ENCODE results near the gene MBD5.
A peak's percentile ranks its signal among the peaks of the same experiment; 100 is the strongest.

MBD5 gene

DNA sequence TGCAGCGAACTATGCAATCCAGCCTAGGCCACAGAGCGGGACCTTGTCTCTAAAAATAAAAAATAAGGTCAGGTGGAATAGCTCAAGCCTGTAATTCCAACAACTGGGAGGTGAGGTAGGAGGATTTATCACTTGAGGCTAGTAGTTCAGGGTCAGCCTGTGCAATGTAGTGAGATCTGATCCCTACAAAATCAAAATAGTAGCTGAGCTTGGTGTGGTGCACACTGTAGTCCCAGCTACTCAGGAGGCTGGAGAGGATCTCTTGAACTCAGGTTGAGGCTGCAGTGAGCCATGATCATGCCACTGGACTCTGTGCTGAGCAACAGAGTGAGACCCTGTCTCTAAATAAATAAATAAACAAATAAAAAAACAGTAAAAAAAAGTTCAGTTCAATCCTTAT, 5.7 kb downstream of the MBD5 start:
- DNase-seq, result no peak

DNA sequence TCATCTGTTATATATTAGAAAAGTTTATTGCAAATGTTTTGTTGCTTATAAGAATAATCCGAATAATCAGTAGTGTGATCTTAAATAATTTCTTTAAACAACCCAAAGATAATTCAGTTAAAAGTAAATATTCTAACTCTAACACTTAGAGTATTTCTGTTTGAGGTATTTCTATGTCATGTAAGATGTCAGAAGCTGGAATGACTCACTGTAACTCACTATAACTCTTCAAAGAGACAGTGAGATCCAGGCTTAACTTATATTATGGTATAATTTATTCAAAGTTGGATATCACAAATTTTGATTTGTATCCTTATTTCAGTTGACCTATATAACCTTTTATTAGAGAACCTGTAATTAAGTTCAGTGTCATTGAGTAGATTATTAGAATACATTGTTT, 6.9 kb downstream of the MBD5 start:
- DNase-seq, result no peak

DNA sequence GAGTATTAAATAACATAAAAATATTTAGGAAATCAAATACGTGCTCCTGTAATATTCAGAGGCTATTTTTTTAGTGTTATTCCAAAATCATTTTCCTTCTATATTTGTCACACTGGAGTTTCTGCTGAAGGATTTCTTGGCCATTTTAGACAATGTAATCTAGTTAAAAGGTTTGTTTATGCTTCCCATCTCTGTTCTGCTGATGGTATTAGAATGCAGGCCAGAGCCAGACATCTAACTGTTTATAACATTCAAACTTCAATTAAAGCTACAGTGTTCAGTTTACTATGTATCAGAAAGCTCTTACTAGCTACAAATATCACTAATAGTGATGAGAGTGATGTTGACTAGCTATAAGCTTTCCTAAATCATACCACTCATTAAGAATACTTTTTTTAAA, 7.9 kb downstream of the MBD5 start:
- DNase-seq, result no peak

DNA sequence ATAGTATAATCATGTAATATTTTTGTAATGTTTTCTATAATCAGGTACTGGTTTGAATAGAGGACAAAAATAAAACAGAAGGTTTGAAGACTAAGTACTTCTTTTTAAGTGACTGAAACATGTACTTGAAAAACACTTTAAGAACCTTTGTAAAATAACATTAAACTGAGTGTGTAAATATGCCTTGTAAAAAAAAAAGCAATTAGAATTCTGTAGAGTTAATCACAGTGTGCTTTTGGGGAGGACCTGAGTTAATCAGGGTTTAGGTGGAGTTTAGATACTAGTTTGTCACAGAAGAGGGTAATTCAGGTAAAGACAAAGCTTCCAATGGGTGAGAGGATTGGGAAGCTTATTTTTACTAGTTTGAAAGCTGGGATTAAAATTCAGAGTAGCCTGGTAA, 10.3 kb downstream of the MBD5 start:
- no peak for DNase-seq

DNA sequence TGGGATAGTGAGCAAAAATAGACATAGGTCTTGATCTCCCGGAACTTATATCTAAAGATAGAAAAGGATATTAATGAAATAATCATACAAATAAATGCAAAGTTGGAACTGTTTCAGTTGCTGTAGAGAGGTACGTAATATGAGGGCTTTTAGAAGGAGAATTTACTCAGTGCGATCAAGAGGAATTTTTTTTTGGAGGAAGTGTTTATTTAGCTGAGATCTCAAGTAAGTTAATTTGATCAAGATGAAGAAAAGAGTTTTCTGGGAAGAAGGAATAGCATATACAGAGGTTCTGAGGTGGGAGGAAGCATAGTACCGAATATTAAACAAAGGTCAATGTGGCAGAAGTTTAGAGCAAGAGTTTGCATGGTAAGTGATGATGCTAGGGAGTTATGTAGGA, 11.3 kb downstream of the MBD5 start:
- DNase-seq, result no peak

DNA sequence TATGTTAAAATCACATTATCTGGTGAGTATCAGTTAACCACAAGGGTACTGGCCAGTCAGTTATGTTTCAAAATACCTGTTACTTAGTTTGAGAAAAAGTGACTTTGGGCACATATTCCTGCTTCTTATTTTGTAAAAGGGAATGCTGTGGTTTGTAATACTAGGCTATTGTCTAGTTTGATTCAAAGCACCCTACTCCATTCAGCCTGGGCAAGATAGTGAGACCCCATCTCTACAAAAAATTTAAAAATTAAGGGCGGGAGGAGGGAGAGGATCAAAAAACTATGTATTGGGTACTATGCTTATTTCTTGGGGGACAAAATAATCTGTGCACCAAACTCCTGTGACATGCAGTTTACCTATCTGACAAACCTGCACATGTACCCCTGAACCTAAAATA, 18.9 kb downstream of the MBD5 start:
- no peak for DNase-seq

DNA sequence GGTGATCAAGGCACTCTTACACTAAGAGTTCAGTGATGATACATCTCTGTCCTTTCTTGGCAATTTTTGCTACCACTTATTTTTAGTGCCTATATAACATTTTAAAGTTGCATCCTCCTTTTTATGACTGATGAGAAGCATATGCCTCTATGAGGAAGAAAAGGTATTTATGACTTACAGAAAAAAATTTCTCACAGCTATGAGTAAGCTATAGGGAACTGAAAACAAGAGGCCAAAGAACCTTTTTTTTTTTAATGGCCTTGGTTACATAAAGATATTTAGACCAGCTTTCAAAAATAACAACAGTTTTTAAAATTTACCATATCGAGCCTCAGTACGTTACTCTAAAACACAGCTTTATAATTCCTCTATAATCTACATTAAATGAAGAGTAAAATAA, 21.3 kb downstream of the MBD5 start:
- DNase-seq, result no peak

DNA sequence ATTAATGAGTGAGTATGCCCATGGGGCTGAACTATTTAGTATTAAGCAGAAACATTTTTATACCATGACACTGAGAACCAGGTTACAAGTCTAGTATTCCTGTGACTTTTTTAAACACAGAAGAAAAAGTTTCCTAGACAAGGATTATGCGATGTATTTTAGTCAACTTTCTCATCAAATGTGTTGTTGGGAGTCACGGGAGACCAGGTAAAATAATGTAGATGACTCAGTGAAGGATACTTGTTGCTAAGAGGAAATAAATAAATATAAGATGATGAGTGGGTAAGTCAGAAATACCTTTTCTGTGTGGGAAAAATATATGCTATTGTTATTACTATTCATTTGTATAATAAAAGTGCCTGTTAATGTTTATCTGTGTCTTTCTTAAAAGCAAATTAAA, 23.4 kb downstream of the MBD5 start:
- DNase-seq, result no peak

DNA sequence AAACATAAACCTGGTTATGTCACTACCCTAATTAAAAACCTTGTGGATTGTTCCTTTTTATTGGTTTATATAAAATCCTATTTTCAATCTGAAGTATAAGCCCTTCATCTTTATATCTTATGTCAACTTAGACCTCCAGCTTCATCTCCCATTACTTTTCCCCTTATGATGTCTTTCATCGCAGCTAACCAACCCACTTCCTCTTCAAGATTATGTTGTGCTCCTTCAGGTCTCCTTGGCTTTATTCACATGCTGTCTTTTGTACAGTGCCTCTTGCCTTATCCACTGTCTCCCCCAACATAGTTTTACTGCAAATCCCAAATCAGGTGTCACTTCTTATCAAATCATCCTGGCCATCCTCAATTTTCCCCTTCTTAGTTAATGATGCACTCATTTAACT, 25.9 kb downstream of the MBD5 start:
- no peak for DNase-seq

DNA sequence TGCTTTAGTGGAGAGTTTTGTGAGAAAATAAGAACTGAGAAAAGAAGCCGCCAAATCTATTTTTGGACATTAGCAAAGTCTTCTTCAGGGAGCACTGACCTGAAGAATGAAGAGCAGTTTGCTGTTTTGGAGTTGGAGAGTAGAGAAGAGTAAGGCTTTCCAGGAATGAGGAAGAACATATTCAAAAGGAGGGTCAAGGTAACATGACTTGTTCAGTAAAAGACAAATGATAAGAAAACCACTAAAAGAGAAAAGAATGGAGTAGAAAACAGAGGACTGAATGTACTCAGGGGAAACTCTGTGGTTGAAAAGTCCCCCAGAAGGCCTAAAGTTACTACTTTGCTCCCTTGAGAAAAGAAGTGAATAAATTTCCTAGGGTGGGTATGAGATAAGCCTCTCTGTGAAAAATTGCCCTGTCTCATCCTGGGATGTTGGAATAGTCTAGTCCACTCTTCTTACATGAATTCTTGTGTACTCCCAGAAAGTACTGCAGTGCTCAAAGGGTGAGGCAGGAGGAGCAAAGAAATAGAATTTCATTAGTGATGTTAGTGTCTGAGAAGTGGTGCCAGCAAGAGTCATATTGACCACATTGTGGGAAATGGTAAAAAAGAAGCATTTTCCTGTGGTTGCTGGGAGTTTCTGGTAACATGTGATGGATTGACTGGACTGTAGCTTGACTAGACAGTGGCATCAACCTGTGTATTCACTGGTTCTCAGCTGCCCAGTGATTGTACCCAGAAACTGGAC, 27.8 kb downstream of the MBD5 start:
- no peak for DNase-seq

DNA sequence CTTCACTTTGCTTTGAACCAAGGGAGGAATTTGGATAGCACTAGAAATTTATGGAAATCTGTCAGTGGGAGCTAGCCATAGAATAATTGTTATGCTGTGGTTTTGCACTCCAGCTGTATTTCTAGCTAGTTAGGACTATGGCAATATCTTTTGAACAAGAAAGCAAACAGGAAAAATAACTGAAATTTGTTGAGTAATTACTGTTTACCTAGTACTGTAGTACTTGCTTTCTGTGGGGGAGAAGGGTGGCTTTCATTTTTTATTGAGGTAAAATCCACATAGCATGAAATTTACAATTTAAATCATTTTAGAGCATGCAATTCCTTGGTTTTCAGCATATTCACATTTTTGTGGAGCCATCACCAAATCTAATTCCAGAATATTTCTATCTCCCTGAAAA, 28.4 kb downstream of the MBD5 start:
- DNase-seq, result no peak

DNA sequence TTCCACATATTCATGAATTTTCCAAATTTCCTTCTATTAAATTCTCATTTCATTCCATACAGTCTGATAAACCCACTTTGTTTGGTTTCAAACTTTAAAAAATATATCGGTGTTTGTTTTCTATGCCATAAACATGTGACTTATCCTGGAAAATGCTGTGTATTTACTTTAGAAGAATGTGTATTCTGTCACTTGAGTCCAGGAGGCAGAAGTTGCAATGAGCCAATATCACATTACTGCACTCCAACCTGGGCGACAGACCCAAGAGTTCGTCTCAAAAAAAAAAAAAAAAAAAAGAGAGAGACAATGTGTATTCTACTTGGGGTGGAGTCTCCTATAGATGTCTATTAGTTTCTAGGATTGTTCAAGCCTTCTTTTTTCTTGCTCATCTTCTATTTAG, 31.8 kb downstream of the MBD5 start:
- no peak for DNase-seq

DNA sequence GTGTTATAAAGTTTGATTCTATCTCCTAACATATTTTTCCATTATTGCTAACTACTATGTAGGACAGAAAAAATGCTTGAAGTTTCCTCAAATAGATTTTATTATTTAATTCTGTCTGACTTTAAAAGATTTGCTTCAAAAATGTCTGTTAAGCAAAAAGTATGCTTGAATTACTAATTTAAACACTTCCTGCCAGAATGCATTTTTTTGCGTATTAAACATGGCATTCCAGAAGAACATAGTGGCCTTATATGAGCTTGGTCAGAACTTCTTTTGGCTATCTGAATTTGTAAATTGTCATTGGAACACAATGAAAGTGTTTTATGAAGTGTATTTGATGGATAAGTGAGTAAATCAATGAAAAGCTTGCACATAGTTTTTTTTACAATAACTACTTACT, 37.8 kb downstream of the MBD5 start:
- DNase-seq, result no peak

DNA sequence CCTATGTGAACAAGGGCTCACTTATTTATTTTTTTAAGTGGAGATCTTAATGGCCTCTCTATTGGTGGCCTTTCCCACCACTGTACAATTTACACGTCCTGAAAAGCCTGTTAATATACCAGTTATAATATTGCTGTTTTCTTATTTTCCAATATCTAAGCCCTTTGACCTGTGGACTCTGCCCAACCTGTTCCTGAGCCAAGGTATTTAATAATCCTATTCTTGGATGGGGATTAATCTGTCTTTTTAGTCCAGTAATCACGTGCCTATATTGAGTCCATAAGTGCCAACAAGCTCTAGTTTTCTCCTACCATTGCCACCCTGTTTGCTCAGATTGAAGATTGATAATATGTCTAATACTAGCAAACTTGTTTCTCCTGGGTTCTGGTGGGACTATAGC, 42.7 kb downstream of the MBD5 start:
- no peak for DNase-seq

DNA sequence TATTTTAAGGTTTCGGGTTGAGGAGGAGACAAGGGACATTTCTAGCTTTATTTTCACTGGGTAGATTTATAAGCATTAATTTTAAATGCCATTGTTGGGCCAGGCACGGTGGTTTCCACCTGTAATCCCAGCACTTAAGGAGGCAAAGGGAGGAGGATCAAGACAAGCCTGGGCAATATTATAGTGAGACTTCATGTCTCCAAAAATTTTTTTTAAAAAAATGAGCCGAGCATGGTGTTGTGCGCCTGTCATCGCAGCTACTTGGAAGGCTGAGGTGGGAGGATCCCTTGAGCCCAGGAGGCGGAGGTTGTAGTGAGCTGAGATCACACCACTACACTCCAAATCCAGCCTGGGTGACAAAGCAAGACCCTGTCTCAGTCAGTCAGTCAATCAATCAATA, 45.0 kb downstream of the MBD5 start:
- DNase-seq, result no peak

DNA sequence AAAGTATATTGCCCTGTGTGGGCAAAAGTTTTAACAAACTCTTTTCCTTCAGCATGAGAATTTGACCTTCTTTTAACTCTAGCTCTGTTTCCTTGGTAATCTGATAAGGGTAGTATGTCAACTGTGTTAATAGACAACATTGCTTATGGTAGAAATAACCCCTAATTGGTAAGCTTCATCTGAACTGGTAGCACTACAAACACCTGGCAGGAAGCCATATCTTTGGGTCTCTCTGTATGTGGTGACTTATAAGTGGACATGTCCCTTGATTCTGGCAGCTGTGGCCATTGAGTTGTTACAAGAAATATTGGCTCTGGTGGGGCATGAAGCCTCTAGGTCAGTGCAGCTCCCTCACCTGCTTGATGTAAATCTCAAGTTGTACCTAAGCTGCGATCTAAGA, 46.9 kb downstream of the MBD5 start:
- peak; percentile 12 for DNase-seq

DNA sequence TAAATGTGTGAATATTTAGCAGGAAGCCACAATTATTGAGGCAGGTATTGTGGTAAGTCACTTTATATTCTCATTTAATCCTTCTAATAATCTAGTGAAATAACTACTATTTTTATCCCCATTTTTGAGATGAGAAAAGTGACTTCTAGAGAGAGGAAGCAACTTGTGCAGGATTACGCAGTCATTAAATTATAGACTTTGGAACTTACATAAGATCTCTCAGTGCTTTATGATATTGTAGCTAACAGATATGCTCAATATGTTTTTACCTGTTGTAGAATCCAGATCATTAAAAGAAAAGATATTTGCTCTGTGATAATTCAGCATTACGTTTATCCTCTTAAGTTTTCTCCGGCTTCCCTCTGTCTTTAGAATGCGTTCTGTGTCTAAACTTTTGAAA, 50.5 kb downstream of the MBD5 start:
- no peak for DNase-seq

DNA sequence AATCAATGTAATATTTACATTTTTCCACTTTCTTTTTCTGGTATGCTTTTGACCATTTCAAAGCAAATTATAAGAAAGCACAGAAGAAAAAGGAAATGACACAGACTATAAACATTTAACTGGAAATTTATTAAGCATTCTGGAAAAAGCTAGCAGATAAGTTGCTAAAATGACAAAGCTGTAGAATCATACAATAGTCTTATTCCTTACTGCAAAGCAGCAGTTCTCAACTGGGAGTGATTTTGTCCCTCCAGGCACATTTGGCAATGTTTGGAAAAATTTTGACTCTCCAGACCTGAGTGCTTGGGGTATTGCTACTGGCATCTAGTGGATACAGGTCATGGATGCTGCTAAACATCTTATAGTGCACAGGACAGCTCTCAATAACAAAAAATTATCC, 75.1 kb downstream of the MBD5 start:
- DNase-seq, result no peak

DNA sequence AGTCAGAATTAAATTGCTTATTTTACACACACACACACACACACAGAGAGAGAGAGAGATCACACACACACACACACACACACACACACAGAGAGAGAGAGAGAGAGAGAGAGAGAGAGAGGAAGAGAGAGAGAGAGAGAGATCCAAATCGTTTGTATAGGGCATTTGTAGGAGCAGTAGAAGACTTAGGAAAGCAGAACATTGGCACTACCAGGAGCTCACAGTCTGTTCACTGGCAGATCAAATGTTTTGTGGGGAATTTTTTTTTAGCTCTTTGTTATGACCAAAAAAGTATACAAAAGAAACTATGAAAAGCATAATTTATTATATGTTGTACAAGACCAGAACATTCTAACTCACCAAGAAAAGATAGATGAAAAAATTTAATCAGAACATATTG, 81.8 kb downstream of the MBD5 start:
- DNase-seq, result no peak

DNA sequence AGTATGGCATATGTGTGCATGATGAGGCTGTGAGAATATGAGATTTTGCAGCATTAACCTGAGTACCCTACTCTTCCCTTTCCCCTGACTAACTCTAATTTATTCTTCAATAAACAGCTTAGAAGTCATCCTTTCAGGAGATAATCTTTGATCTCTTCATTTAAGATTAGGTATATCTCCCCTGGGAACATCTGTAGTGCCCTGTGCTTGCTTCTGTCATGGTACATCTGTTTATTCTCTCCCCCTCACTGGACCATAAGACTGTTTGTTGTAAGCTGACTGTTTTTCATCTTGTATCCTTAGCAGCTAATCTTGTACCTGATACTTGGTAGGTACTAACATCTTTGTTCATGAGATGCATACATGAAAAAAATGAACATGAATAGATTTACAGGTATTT, 83.1 kb downstream of the MBD5 start:
- DNase-seq, result no peak

DNA sequence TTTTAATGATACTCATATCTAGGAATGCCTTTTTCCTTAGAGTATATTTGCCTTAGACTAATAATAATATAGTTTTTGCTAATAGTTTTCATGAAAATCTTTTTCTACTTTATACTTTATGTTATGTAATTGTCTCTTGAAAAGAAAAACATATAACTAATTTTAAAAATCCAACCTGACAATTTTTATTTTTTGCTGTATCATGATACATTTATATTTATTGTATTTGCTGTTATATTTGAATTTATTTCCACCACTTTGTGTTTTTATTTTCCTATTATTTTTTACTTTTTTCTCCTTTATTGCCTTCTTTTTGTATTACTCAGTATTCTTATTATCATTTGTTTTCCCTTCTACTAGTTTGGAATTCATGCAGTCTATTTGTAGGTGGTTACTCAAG, 85.4 kb downstream of the MBD5 start:
- DNase-seq, result no peak

DNA sequence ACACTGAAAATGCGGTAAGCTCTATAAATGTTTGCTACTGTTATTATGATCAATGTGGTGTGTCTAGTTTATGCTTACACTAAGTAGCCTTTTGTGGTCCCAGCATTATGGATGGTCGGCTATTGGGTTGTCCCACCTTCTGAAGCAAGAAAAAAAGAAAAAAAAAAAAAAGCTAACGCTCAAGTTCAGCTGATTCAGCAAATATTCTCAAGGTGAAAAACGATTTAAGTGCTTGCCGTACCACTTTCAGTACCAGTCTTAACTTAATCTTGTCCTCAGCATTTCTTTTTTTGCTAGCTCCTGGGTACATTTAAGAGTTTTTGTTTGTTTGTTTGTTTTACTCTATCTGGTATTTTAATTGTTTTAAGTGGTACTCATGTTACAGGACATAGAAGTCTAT, 87.5 kb downstream of the MBD5 start:
- no peak for DNase-seq

DNA sequence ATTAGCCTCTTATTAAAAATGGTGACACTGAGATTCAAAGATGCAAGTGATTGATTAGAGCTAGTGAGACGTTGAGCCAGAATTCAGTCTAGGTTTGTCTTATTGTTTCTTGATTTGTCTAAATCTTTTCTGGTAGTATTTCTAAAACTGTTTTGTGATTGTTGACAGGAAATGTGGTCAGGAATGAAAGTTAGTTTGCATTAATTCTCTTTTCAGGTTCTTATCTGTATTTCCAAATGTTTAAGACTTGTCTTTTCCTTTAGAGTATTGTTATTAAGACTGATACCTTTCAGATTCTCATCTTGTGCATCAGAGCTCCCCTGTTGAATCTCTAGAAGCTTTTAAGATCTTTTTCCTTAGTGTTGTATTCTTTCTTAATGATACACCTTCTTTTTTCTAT, 89.3 kb downstream of the MBD5 start:
- DNase-seq, result no peak

DNA sequence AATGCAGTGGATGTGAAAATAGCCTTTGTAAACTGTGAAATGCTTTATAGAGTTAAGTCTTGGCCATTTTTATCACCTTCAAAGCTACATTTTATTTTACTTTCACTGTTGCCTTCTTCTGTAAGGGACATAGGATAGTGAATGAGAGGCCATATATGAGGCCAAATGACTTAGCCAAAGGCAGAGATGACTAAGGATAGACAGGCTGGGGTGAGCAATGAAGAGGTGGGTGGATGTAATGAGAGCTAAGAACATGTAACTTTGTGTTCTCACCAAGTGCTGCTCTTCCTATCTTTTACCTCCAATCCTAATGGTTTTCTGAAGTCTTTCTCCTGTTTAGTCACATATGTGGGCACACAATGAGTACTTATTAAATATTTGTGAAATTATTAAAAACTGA, 101.9 kb downstream of the MBD5 start:
- no peak for DNase-seq

DNA sequence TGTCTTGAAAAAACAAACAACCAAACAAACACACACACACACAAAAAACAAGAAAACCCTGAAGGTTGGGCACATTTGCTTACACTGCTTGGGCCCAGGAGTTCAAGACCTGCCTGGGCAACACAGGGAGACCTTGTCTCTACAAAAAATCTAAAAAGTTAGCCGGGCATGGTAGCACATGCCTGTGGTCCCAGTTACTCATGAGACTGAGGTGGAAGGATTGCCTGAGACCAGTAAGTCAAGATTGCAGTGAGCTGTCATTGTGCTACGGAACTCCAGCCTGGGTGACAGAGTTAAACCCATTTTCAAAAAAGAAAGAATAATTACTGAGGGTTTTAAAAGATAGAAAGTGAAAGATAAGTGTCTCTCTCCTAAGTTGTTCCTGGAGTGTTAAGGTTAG, 103.4 kb downstream of the MBD5 start:
- no peak for DNase-seq

DNA sequence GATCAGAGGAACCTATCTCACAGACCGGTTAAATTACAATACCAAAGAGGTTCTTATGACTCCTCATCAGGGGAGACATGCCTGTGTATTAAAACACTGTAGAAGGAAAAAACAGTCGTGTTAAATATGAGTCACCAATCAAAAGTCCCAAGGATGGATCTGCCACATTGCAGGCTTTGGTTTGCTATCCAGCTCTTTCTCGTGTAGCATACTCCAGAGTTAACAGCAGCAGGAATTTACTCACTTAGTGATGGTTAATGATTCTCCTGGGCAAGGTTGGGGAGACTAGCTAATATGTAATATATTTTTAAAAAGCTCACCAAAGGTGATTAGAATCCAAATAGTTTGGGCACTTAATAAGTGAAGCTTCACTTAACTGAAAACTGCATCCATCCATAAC, 109.7 kb downstream of the MBD5 start:
- DNase-seq, result no peak
